DOHH2 (cell line): ENCODE measurements around the gene CFAP46.

ENCODE experiments used
- CTCF ChIP-seq: fragments of 200-600 bp; sonication (generic); IDR thresholded peaks from one replicate; pipeline ENCODE4 v1.5.1; 2014; ENCODE audit warnings: antibody characterized with exemption, mild to moderate bottlenecking, low read depth, low read length; ENCODE audit not compliant: poor library complexity, severe bottlenecking
- EZH2phosphoT487 ChIP-seq: fragments of 200-600 bp; sonication (generic); IDR thresholded peaks from 2 replicates; pipeline ENCODE4 v1.6.1; 2017; ENCODE audit warnings: borderline replicate concordance, mild to moderate bottlenecking, antibody characterized with exemption, low read length, moderate library complexity, mixed read lengths

- no peak for TF ChIP-seq CTCF
- no peak for TF ChIP-seq EZH2phosphoT487
Observed at GRCh38 chr10:132908621-132909295, 33.6 kb downstream of the CFAP46 start.
